Endothelial cell of umbilical vein (primary cell): ENCODE data around the gene LHPP.

ENCODE experiments used
- CTCF ChIP-seq, 2 donors: IDR thresholded peaks; 1 replicate in 1 of 2; 2 replicates in 1 of 2; pipeline ENCODE4 v1.5.1; 2011; ENCODE audit warnings: low read length in 2 of 2, mild to moderate bottlenecking in 2 of 2, moderate library complexity in 2 of 2, control low read depth in 1 of 2, inconsistent platforms in 1 of 2, low read depth in 1 of 2; ENCODE audit not compliant: insufficient read depth in 1 of 2; ENCODE audit errors: extremely low read depth in 1 of 2
- EZH2 ChIP-seq: IDR thresholded peaks from 2 replicates; pipeline ENCODE4 v1.6.1; 2012; ENCODE audit warnings: borderline replicate concordance, low read depth, mild to moderate bottlenecking, moderate library complexity, low read length, inconsistent platforms; ENCODE audit not compliant: severe bottlenecking
- FOS ChIP-seq: IDR thresholded peaks from 2 replicates; pipeline ENCODE4 v1.6.1; 2011; ENCODE audit warnings: mild to moderate bottlenecking, low read length, moderate library complexity, borderline replicate concordance; ENCODE audit not compliant: insufficient read depth
- JUN ChIP-seq: IDR thresholded peaks from 2 replicates; pipeline ENCODE4 v1.6.1; 2011; ENCODE audit warnings: borderline replicate concordance, low read depth; ENCODE audit not compliant: insufficient read length, insufficient read depth
- MYC ChIP-seq: IDR thresholded peaks from one replicate; pipeline ENCODE4 v1.6.1; 2011; ENCODE audit warnings: mild to moderate bottlenecking, low read depth, low read length
- POLR2A ChIP-seq: IDR thresholded peaks from 2 replicates; pipeline ENCODE4 v1.6.1; 2012; ENCODE audit warnings: low read depth, mild to moderate bottlenecking, control low read depth, low read length
- POLR2AphosphoS5 ChIP-seq: IDR thresholded peaks from 2 replicates; pipeline ENCODE4 v1.6.1; 2012; ENCODE audit warnings: low read depth, mild to moderate bottlenecking, control low read depth, low read length, moderate library complexity; ENCODE audit not compliant: insufficient read depth

- TF ChIP-seq EZH2, result no peak
- no peak for TF ChIP-seq CTCF (IDR thresholded peaks at IDR 0.05; ENCODE audit: extremely low read depth in 1 of 2, insufficient read depth in 1 of 2, low read depth in 1 of 2, low read length in 2 of 2)
- TF ChIP-seq MYC, result no peak
- TF ChIP-seq JUN, result no peak
- no peak for TF ChIP-seq POLR2A
- no peak for TF ChIP-seq POLR2AphosphoS5
- TF ChIP-seq FOS, result no peak
Measured at GRCh38 chr10:124520558-124521428, 59.2 kb downstream of the LHPP start.
